CD4-positive, CD25-positive, alpha-beta regulatory T cell (primary cell): ENCODE results near the gene IGF1R. TPM values are rescaled to one million over a fixed set of nuclear protein-coding genes. Genes with fewer than 3 reads are reported as not detected.
A peak's percentile ranks its signal among the peaks of the same experiment; 100 is the strongest.
"Not testable (repeated sequence)": the region's sequence is repeated elsewhere in the genome, so short reads cannot be mapped to it uniquely, and the experiment has no call there.

Experiments used
- ATAC-seq, 2 donors: fragments of 150-1000 bp; cut with Tn5 transposase; one replicate each; pipeline ENCODE4 v1.10.0; 2021; ENCODE audit warnings: low read depth in 2 of 2, moderate number of reproducible peaks in 2 of 2, moderate library complexity in 1 of 2
- DNase-seq, 3 donors: peaks; one replicate each; pipeline versions ENCODE4 v3.0.0 to v3.0.0-alpha.2; 2012 to 2022; ENCODE audit warnings: mixed read lengths in 1 of 3
- H3K27ac ChIP-seq: one replicate; pipeline ENCODE4 v1.7.0; 2013; ENCODE audit warnings: mild to moderate bottlenecking, low read length; ENCODE audit not compliant: insufficient read depth, poor library complexity, severe bottlenecking
- H3K27me3 ChIP-seq: one replicate; pipeline ENCODE4 v1.7.0; 2013; ENCODE audit warnings: low read length; ENCODE audit not compliant: control insufficient read depth, insufficient read depth
- H3K36me3 ChIP-seq: one replicate; pipeline ENCODE4 v1.7.0; 2013; ENCODE audit warnings: mild to moderate bottlenecking, low read length, moderate library complexity; ENCODE audit not compliant: control insufficient read depth, insufficient read depth
- H3K4me1 ChIP-seq: 2 replicates; pipeline ENCODE4 v1.7.0; 2013; ENCODE audit warnings: mild to moderate bottlenecking, low read length; ENCODE audit not compliant: insufficient read depth, control insufficient read depth, poor library complexity, severe bottlenecking
- H3K4me3 ChIP-seq: one replicate; pipeline ENCODE4 v1.7.0; 2013; ENCODE audit warnings: low read depth, mild to moderate bottlenecking, low read length, moderate library complexity
- H3K9me3 ChIP-seq, 2 experiments: 1 replicate in 1 of 2; 2 replicates in 1 of 2; pipeline ENCODE4 v1.7.0; 2013; ENCODE audit warnings: low read length in 2 of 2, mild to moderate bottlenecking in 1 of 2, moderate library complexity in 1 of 2; ENCODE audit not compliant: control insufficient read depth in 2 of 2
- H3K27ac Mint-ChIP-seq, 3 donors: one replicate each; pipeline ENCODE4 v1.8.0; 2020 to 2022; ENCODE audit warnings: mild to moderate bottlenecking in 3 of 3, mixed read lengths in 3 of 3, moderate library complexity in 2 of 3
- H3K27me3 Mint-ChIP-seq: one replicate; pipeline ENCODE4 v1.8.0; 2022; ENCODE audit warnings: mild to moderate bottlenecking, mixed read lengths
- H3K36me3 Mint-ChIP-seq: one replicate; pipeline ENCODE4 v1.8.0; 2020; ENCODE audit warnings: mixed read lengths
- H3K4me1 Mint-ChIP-seq, 4 donors: one replicate each; pipeline ENCODE4 v1.8.0; 2020 to 2022; ENCODE audit warnings: mixed read lengths in 4 of 4, mild to moderate bottlenecking in 1 of 4
- H3K4me3 Mint-ChIP-seq, 4 donors: one replicate each; pipeline ENCODE4 v1.8.0; 2020 to 2022; ENCODE audit warnings: mild to moderate bottlenecking in 4 of 4, mixed read lengths in 4 of 4, moderate library complexity in 3 of 4
- H3K9me3 Mint-ChIP-seq, 7 donors: one replicate each; pipeline ENCODE4 v1.8.0; 2020 to 2022; ENCODE audit warnings: mixed read lengths in 7 of 7, mild to moderate bottlenecking in 3 of 7, moderate library complexity in 2 of 7
- polyA plus RNA-seq, 4 donors: library from polyadenylated mRNA; unstranded; fragments of 300-500 nt; fragmentation: Illumina TruSeq; gene quantifications; one replicate each; pipeline ENCODE4 v1.2.3, GENCODE V29; 2021
- total RNA-seq: library from RNA; stranded (reverse); gene quantifications from one replicate; pipeline ENCODE4 v1.2.3, GENCODE V29; 2022

The IGF1R gene
- total and polyA plus RNA-seq, 5 donors from 2014 or later: 1.6 to 14.2 (median 3.6) TPM

- Histone ChIP-seq H3K9me3 (no peaks in the 10 kb centered on the region), H3K36me3 (no peaks in the 10 kb centered on the region), H3K4me1 (no peaks in the 10 kb centered on the region), H3K27me3 (no peaks in the 10 kb centered on the region), H3K4me3 (no peak overlapping the region), H3K27ac (no peak overlapping the region)
- Mint-ChIP-seq H3K4me3 (no peak overlapping the region), H3K4me1 (no peaks in the 10 kb centered on the region), H3K9me3 (peaks cover 0 to 16% (median 4%) of the 10 kb centered on the region in 7 donors), H3K27me3 (no peaks in the 10 kb centered on the region), H3K27ac (no peak overlapping the region), H3K36me3 (no peaks in the 10 kb centered on the region)
- no peak for DNase-seq
- no peak for ATAC-seq
Measured at GRCh38 chr15:98996624-98997023, 348.3 kb downstream of the IGF1R start.

- no peak overlapping the region for H3K27ac Mint-ChIP-seq
- H3K4me3 Mint-ChIP-seq: no peak overlapping the region
- no peaks in the 10 kb centered on the region for H3K4me1 ChIP-seq
- no peak overlapping the region for H3K4me3 ChIP-seq
- ATAC-seq: no peak
- no peak overlapping the region for H3K27ac ChIP-seq
- H3K4me1 Mint-ChIP-seq: no peaks in the 10 kb centered on the region
- H3K27me3 ChIP-seq: no peaks in the 10 kb centered on the region
- H3K36me3 Mint-ChIP-seq: no peaks in the 10 kb centered on the region
- no peaks in the 10 kb centered on the region for H3K27me3 Mint-ChIP-seq
- H3K9me3 ChIP-seq: no peaks in the 10 kb centered on the region
- H3K9me3 Mint-ChIP-seq: peaks cover 0 to 16% (median 4%) of the 10 kb centered on the region in 7 donors
- DNase-seq: no peak
- H3K36me3 ChIP-seq: no peaks in the 10 kb centered on the region
Measured at GRCh38 chr15:98997312-98997711, 349.0 kb downstream of the IGF1R start.

DNA sequence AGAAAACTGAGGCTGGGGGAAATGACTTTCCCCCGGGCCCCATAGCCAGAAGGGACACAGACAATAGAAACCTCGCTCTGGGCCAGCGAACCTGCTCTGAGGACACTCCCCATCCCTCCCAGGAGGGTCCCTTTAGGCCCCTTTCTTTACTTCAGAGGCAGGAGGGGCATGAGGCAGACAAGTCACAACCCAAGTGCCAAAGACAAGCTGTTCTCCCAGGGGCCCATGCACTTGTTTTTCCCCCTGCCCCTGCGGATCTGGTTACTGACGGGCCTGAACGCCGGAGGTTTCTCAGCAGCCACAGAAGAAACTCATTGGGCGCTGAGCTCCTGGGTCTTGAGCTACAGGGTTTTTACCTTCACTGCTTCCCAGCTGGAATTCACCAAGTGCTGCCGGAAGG lies 349.4 kb downstream of the IGF1R start:
- Histone ChIP-seq H3K27ac (no peak overlapping the region), H3K4me1 (no peaks in the 10 kb centered on the region), H3K9me3 (no peaks in the 10 kb centered on the region), H3K27me3 (no peaks in the 10 kb centered on the region), H3K4me3 (no peak overlapping the region), H3K36me3 (no peaks in the 10 kb centered on the region)
- no peak overlapping the region for H3K27ac Mint-ChIP-seq
- H3K9me3 Mint-ChIP-seq: peaks cover 0 to 16% (median 4%) of the 10 kb centered on the region in 7 donors
- no peak overlapping the region for H3K4me3 Mint-ChIP-seq
- H3K27me3 Mint-ChIP-seq: no peaks in the 10 kb centered on the region
- DNase-seq (no peak), ATAC-seq (no peak)
- H3K4me1 Mint-ChIP-seq: no peaks in the 10 kb centered on the region
- H3K36me3 Mint-ChIP-seq: no peaks in the 10 kb centered on the region

GRCh38 chr15:98998279-98998678 lies 349.9 kb downstream of the IGF1R start:
- H3K4me1 Mint-ChIP-seq: no peaks in the 10 kb centered on the region
- Histone ChIP-seq H3K27ac (no peak overlapping the region), H3K4me3 (no peak overlapping the region), H3K27me3 (no peaks in the 10 kb centered on the region), H3K4me1 (no peaks in the 10 kb centered on the region), H3K36me3 (no peaks in the 10 kb centered on the region), H3K9me3 (no peaks in the 10 kb centered on the region)
- no peaks in the 10 kb centered on the region for H3K36me3 Mint-ChIP-seq
- H3K4me3 Mint-ChIP-seq: no peak overlapping the region
- peaks cover 0 to 16% (median 4%) of the 10 kb centered on the region in 7 donors for H3K9me3 Mint-ChIP-seq
- no peaks in the 10 kb centered on the region for H3K27me3 Mint-ChIP-seq
- DNase-seq: no peak
- ATAC-seq: no peak
- H3K27ac Mint-ChIP-seq: no peak overlapping the region

GRCh38 chr15:98999233-98999632 lies 350.9 kb downstream of the IGF1R start:
- H3K27me3 ChIP-seq: no peaks in the 10 kb centered on the region
- Mint-ChIP-seq H3K4me1 (no peaks in the 10 kb centered on the region), H3K4me3 (no peak overlapping the region), H3K36me3 (no peaks in the 10 kb centered on the region), H3K27ac (no peak overlapping the region), H3K27me3 (no peaks in the 10 kb centered on the region), H3K9me3 (peaks cover 0 to 16% (median 4%) of the 10 kb centered on the region in 7 donors)
- DNase-seq (no peak), ATAC-seq (no peak)
- H3K4me1 ChIP-seq: no peaks in the 10 kb centered on the region
- no peaks in the 10 kb centered on the region for H3K36me3 ChIP-seq
- no peaks in the 10 kb centered on the region for H3K9me3 ChIP-seq
- no peak overlapping the region for H3K4me3 ChIP-seq
- no peak overlapping the region for H3K27ac ChIP-seq

GRCh38 chr15:99002226-99002625 lies 353.9 kb downstream of the IGF1R start:
- Histone ChIP-seq H3K27me3 (no peaks in the 10 kb centered on the region), H3K4me1 (no peaks in the 10 kb centered on the region), H3K27ac (no peak overlapping the region), H3K9me3 (no peaks in the 10 kb centered on the region), H3K4me3 (no peak overlapping the region), H3K36me3 (no peaks in the 10 kb centered on the region)
- Mint-ChIP-seq H3K9me3 (peaks cover 0 to 8% (median 0%) of the 10 kb centered on the region in 7 donors), H3K27ac (no peak overlapping the region), H3K4me1 (no peaks in the 10 kb centered on the region), H3K27me3 (no peaks in the 10 kb centered on the region), H3K4me3 (no peak overlapping the region), H3K36me3 (no peaks in the 10 kb centered on the region)
- ATAC-seq (no peak), DNase-seq (peak in 1 of 3 donors; percentile 32)

DNA sequence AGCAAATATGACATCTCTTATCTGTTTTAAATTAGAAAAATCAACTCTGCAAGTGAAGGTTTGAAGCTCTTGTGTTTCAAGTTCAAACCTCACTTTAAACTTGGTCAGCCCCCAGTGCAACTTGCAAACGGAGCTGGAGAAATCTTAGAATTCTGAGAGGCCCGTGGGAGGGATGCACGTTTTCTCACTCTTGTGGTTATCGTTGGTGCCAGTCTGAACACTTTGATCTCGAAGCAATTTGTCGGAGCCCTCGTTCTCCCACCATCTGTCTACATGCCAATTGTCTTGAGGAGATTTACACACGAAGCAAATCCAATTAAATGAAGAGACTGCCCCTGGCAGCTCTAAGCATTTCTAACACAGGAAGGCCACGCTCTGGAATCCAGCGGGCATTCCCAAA lies 355.0 kb downstream of the IGF1R start:
- not testable (repeated sequence) for H3K27me3 Mint-ChIP-seq, H3K4me3 Mint-ChIP-seq, DNase-seq, H3K27ac Mint-ChIP-seq, H3K9me3 Mint-ChIP-seq, H3K4me1 ChIP-seq, ATAC-seq, H3K27ac ChIP-seq, H3K36me3 ChIP-seq, H3K9me3 ChIP-seq, H3K4me1 Mint-ChIP-seq, H3K4me3 ChIP-seq, H3K36me3 Mint-ChIP-seq, H3K27me3 ChIP-seq

- not testable (repeated sequence) for DNase-seq, H3K4me3 Mint-ChIP-seq, H3K9me3 ChIP-seq, H3K4me3 ChIP-seq, H3K36me3 Mint-ChIP-seq, ATAC-seq, H3K27ac Mint-ChIP-seq, H3K27me3 Mint-ChIP-seq, H3K36me3 ChIP-seq, H3K27me3 ChIP-seq, H3K9me3 Mint-ChIP-seq, H3K4me1 ChIP-seq, H3K27ac ChIP-seq, H3K4me1 Mint-ChIP-seq
Measured at GRCh38 chr15:99004998-99005974, 356.9 kb downstream of the IGF1R start.
